ENCODE results near the gene RAB8B.

GRCh38 chr15:63225381-63225780 is 36.0 kb downstream of the RAB8B start:
- TF ChIP-seq, protein P1, sequence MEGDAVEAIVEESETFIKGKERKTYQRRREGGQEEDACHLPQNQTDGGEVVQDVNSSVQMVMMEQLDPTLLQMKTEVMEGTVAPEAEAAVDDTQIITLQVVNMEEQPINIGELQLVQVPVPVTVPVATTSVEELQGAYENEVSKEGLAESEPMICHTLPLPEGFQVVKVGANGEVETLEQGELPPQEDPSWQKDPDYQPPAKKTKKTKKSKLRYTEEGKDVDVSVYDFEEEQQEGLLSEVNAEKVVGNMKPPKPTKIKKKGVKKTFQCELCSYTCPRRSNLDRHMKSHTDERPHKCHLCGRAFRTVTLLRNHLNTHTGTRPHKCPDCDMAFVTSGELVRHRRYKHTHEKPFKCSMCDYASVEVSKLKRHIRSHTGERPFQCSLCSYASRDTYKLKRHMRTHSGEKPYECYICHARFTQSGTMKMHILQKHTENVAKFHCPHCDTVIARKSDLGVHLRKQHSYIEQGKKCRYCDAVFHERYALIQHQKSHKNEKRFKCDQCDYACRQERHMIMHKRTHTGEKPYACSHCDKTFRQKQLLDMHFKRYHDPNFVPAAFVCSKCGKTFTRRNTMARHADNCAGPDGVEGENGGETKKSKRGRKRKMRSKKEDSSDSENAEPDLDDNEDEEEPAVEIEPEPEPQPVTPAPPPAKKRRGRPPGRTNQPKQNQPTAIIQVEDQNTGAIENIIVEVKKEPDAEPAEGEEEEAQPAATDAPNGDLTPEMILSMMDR (IDR thresholded peaks at IDR 0.05) = no peak
- TF ChIP-seq POLR2A (IDR thresholded peaks at IDR 0.05) = no peak

Measured in heart left ventricle (tissue), 13 donors.